ENCODE results near the gene CRYBB1. TPM values are rescaled to one million over a fixed set of nuclear protein-coding genes. Genes with fewer than 3 reads are reported as not detected.

The CRYBB1 gene
- total RNA-seq, 4 donors from 2014 or later, result not detected

DNA sequence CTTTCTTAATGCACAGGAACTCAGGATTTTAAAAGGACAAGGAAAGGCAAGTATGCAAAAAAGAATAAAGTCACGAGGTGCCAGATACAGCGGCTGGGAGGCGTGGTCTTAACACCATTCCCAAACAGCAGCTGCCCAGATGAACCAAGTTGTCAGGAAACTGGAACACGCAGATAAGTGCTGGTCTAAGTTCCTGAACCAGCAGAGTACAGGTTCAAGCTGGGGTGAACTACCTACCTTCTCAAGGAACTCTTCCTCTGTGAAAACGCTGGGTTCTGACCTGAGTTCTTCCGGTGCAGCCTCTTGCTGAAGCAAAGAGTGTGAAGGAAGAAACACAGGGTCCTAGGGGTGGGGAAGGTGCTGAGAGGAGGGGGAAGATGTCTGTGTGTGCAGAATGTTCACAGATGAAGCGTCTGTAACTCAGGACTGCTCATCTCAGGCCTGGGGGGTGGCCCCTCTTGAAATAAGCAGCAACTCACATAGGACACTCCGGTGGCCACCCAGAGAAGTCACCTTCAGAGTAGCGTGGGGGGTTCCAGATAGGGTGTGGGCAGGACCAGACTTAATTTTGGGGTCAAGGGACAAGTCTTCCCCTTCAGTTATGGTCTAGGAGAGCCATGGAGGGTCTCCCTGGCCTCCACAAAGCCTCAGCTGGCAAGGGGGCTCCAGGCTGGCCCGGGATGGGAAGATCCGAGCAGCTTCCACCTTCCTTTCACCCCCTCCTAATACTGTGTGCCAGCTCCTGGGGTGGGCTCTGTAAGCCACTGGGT lies 31.1 kb downstream of the CRYBB1 start:
- Histone ChIP-seq H3K27me3 (no peaks in the 10 kb centered on the region), H3K4me3 (no peak overlapping the region), H3K4me1 (peaks cover 0 to 23% (median 0%) of the 10 kb centered on the region in 4 donors), H3K36me3 (no peaks in the 10 kb centered on the region), H3K9me3 (no peaks in the 10 kb centered on the region), H3K27ac (peak overlapping the region in 1 of 4 donors; percentile 52)
- peak in 1 of 3 donors; percentile 20 for DNase-seq
- TF ChIP-seq POLR2A (IDR thresholded peaks at IDR 0.05), result no peak
- TF ChIP-seq, protein P1, sequence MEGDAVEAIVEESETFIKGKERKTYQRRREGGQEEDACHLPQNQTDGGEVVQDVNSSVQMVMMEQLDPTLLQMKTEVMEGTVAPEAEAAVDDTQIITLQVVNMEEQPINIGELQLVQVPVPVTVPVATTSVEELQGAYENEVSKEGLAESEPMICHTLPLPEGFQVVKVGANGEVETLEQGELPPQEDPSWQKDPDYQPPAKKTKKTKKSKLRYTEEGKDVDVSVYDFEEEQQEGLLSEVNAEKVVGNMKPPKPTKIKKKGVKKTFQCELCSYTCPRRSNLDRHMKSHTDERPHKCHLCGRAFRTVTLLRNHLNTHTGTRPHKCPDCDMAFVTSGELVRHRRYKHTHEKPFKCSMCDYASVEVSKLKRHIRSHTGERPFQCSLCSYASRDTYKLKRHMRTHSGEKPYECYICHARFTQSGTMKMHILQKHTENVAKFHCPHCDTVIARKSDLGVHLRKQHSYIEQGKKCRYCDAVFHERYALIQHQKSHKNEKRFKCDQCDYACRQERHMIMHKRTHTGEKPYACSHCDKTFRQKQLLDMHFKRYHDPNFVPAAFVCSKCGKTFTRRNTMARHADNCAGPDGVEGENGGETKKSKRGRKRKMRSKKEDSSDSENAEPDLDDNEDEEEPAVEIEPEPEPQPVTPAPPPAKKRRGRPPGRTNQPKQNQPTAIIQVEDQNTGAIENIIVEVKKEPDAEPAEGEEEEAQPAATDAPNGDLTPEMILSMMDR (IDR thresholded peaks at IDR 0.05), result no peak

DNA sequence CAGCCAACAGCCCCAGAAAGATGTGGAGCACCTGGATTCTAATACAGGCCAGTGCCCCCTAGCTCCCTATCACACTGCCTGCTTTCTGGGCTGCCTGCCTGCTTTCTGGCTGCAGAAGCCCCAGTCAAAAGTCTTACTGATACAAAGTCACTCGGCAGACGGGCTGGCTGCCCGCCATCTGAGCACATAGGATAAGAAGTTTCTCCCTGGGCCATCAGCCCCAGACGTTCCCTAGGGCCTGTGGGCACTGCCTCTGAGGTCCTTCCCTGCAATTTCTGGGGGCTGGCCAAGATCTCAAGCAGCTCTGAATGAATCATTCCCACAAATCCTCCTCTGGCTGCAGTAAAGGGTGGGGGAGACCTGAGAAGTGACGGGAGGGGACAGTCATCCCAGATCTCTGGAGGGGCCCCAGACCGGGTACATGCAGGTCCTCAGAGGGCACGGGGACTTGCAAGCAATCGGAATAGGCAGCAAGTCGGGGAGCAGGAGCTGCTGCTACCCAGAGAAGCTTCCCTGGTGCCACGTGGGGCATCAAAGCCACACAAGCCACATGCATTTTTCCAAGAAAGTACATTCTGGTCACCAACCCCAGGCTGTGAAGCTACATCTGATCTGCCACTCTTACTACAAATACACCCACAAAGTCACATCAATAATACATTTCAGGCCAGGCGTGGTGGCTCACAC lies 32.6 kb downstream of the CRYBB1 start:
- no peak overlapping the region for H3K27ac ChIP-seq
- H3K4me1 ChIP-seq, result peaks cover 0 to 23% (median under 1%) of the 10 kb centered on the region in 4 donors
- no peaks in the 10 kb centered on the region for H3K9me3 ChIP-seq
- H3K27me3 ChIP-seq, result no peaks in the 10 kb centered on the region
- no peaks in the 10 kb centered on the region for H3K36me3 ChIP-seq
- H3K4me3 ChIP-seq, result no peak overlapping the region
- TF ChIP-seq, protein P1 (IDR thresholded peaks at IDR 0.05), result no peak
- no peak for TF ChIP-seq POLR2A (IDR thresholded peaks at IDR 0.05)
- no peak for DNase-seq

DNA sequence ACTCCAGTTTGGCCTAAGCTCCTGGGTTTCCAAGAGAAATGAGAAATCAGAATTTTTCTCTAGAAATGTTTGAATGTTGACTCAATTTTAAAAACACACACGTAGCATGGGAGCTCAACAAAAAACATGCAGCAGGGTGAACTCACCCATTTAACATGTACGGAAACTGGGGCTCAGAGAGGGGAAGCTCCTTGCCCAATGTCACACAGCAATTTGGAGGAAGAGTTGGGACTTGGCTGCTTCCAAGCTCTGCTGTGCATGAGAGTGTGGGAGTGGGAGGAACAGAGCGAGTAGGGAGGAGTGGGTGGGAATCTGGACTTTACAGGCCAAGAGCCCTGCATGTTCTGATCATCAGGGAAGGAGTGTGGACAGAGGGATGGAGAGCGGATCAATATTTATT lies 33.8 kb downstream of the CRYBB1 start:
- Histone ChIP-seq H3K9me3 (no peaks in the 10 kb centered on the region), H3K27me3 (no peaks in the 10 kb centered on the region), H3K27ac (no peak overlapping the region), H3K4me3 (no peak overlapping the region), H3K36me3 (no peaks in the 10 kb centered on the region), H3K4me1 (peaks cover 0 to 20% (median 8%) of the 10 kb centered on the region in 4 donors)
- no peak for TF ChIP-seq POLR2A (IDR thresholded peaks at IDR 0.05)
- TF ChIP-seq, protein P1 (IDR thresholded peaks at IDR 0.05), result no peak
- no peak for DNase-seq

DNA sequence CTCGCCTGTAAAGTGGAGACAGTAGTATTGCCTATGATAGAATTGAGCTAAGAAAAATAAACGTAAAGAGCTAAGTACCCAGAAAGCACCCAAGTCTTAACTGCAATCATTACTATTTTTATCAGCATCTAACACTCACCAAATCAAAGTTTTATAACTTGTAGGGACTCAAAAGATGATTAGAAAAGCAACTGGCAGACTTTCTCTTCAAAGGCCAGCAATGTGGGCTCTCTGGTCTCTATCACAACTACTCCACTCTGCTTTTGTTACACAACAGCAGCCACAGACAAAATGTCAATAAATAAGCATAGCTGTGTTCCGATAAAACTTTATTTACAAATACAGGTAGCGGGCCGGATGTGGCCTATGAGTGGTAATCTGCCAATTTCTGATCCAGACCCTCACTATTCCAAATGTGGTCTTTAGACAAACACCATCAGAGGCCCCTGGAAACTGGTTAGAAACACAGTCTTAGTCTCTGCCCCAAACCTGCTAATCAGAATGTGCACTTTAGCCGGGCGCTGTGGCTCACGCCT lies 36.1 kb downstream of the CRYBB1 start:
- Histone ChIP-seq H3K27ac (no peak overlapping the region), H3K27me3 (no peaks in the 10 kb centered on the region), H3K36me3 (no peaks in the 10 kb centered on the region), H3K4me3 (no peak overlapping the region), H3K9me3 (no peaks in the 10 kb centered on the region), H3K4me1 (peaks cover 0 to 12% (median 9%) of the 10 kb centered on the region in 4 donors)
- TF ChIP-seq POLR2A (IDR thresholded peaks at IDR 0.05), result no peak
- TF ChIP-seq, protein P1 (IDR thresholded peaks at IDR 0.05), result no peak
- DNase-seq, result no peak

DNA sequence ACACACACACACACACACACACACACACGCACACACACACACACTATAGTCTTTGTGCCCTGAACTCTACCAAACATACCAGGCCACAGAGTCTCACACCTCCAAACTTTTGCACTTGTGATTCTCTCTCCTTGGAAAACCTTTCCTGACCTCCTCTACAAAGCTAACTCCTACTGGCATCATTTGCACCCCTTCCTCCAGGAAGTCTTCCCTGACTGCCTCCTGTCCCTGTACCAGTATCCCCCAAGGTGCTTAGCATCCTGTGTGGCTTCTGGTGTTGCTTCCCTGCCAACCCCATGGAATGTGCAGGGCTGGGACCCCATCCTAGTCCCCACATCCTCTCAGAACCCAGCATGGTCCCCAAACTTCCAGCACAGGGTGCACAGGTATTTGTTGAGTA lies 36.8 kb downstream of the CRYBB1 start:
- TF ChIP-seq POLR2A (IDR thresholded peaks at IDR 0.05), result no peak
- TF ChIP-seq, protein P1 (IDR thresholded peaks at IDR 0.05), result no peak
- no peaks in the 10 kb centered on the region for H3K9me3 ChIP-seq
- no peaks in the 10 kb centered on the region for H3K36me3 ChIP-seq
- no peaks in the 10 kb centered on the region for H3K27me3 ChIP-seq
- no peak for DNase-seq
- H3K4me3 ChIP-seq, result no peak overlapping the region
- H3K4me1 ChIP-seq, result peaks cover 0 to 12% (median 7%) of the 10 kb centered on the region in 4 donors
- H3K27ac ChIP-seq, result no peak overlapping the region
